Measurements from ENCODE around the gene SRRT.

- TF ChIP-seq GATA2 (IDR thresholded peaks at IDR 0.05; ENCODE audit: low read depth, low read length) = 0 out of 2 replicates have a peak, but pooled peaks have one; percentile 1
- no peak for TF ChIP-seq GATA3 (IDR thresholded peaks at IDR 0.05; ENCODE audit: low read depth, low read length)
Measured at GRCh38 chr7:100894860-100895700, 20.2 kb downstream of the SRRT start.
